Left lung (tissue), 10 donors: ENCODE results near the gene SREK1. TPM values are rescaled to one million over a fixed set of nuclear protein-coding genes. Genes with fewer than 3 reads are reported as not detected.

Experiments used
- ATAC-seq: fragments of 200-7000 bp; cut with Tn5 transposase; one replicate; pipeline ENCODE4 v1.9.1; 2020; ENCODE audit warnings: moderate library complexity
- DNase-seq, 4 donors: peaks; one replicate each; pipeline ENCODE4 v3.0.0-alpha.2; 2013 to 2020
- H3K27ac ChIP-seq, 2 donors: fragments of 200-600 bp; sonication (generic) in 1 of 2; one replicate each; pipeline versions ENCODE4 v1.5.0 to v1.8.0; 2020 to 2021
- H3K27me3 ChIP-seq, 2 donors: fragments of 200-600 bp; sonication (generic) in 1 of 2; one replicate each; pipeline versions ENCODE4 v1.5.0 to v1.8.0; 2020 to 2021
- H3K36me3 ChIP-seq, 2 donors: fragments of 200-600 bp; sonication (generic) in 1 of 2; one replicate each; pipeline versions ENCODE4 v1.5.0 to v1.8.0; 2020 to 2021
- H3K4me1 ChIP-seq, 2 donors: fragments of 200-600 bp; one replicate each; pipeline ENCODE4 v1.8.0; 2021
- H3K4me3 ChIP-seq, 2 donors: fragments of 200-600 bp; sonication (generic) in 1 of 2; one replicate each; pipeline versions ENCODE4 v1.5.0 to v1.8.0; 2020 to 2021; ENCODE audit warnings: mild to moderate bottlenecking in 1 of 2
- H3K9me3 ChIP-seq, 2 donors: fragments of 200-600 bp; sonication (generic) in 1 of 2; one replicate each; pipeline versions ENCODE4 v1.5.0 to v1.8.0; 2020 to 2021
- CTCF ChIP-seq, 2 donors: fragments of 200-600 bp; sonication (generic) in 1 of 2; IDR thresholded peaks; one replicate each; pipeline versions ENCODE4 v1.5.0 to v1.8.0; 2021; ENCODE audit warnings: antibody characterized with exemption in 2 of 2
- intact Hi-C, 2 donors: fragments of 100-400 bp; cut with DNase I; formaldehyde crosslinking; loops; one replicate each; pipeline versions ENCODE4 v1.11.2 to v1.14.2; 2022
- polyA plus RNA-seq, 6 donors: library from polyadenylated mRNA; unstranded; fragments of 120-200 nt; gene quantifications; one replicate each; pipeline ENCODE4 v1.2.1, GENCODE V29; 2013; ENCODE audit not compliant: insufficient read length in 6 of 6
- total RNA-seq, 2 donors: library from RNA; stranded (reverse); fragmentation: NEBNext Ultra II Directional; extraction: Animal tissue kit (Norgen Biotek cat#: 25700); gene quantifications; one replicate each; pipeline ENCODE4 v1.2.1, GENCODE V29; 2021
- donor health status: DM: no; HTN: yes; CAD: no.
- donor health status: DM: no; HTN: no; CAD: no.

The SREK1 gene
- total and polyA plus RNA-seq, 8 donors: 52.4 to 205 (median 166) TPM

DNA sequence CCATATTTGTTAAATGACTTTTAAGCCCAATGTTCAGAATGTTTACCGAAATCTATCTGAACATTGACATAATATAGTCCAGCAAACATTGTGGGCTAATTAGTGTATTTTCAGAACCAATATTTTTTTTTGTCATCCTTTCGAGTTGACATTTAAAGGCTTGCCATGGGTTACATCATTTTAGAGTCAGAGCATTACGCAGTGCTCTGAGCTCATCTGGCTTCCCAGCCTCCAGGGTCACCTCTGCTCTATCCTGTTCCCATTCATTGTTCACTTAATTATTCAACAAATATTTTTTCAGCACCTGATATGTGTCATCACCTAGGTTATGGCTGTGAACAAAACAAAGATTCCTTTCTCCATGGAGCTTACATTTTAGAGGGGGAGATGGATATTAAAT, 80.2 kb downstream of the SREK1 start:
- H3K4me3 ChIP-seq: no peak overlapping the region
- DNase-seq: no peak
- H3K27ac ChIP-seq: no peak overlapping the region
- no peaks in the 10 kb centered on the region for H3K4me1 ChIP-seq
- no peak for TF ChIP-seq CTCF (IDR thresholded peaks at IDR 0.05)
- no peaks in the 10 kb centered on the region for H3K36me3 ChIP-seq
- no peaks in the 10 kb centered on the region for H3K27me3 ChIP-seq
- no peaks in the 10 kb centered on the region for H3K9me3 ChIP-seq
- intact Hi-C loops: no loop called here
- ATAC-seq: no peak

DNA sequence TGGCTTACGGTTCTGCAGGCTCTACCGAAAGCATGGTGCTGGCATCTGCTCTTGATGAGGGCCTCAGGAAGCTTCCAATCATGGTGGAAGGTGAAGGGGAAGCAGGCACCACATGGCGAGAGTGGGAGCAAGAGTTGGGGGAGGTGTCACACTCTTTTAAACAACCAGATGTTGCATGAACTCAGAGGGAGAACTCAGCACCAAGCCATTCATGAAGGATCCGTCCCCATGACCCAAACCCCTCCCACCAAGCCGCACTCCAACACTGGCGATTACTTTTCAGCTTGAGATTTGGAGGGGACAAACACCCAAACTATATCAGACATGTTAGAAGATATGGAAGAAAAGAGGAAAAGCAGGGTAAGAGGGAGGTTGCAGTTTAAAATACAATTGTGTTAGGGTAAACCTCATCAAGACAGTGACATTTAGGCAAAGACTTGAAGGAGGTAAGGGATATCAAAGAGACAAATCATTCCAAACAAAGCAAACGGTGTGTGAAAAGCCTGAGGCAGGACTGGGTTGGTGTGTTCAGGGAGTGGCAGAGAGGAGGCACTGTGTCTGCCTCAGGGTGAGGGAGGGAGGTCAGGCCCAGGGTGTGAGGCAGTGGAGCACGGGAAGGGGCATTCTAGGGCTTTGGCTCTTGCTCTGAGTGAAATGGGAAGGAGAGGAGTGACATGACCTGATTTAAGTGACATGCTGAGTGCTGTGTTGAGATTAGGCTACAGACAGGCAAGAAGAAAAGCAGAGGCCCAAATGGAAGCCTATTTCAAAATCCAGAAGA, 80.9 kb downstream of the SREK1 start:
- no peak for TF ChIP-seq CTCF (IDR thresholded peaks at IDR 0.05)
- no peaks in the 10 kb centered on the region for H3K9me3 ChIP-seq
- intact Hi-C loops: no loop called here

DNA sequence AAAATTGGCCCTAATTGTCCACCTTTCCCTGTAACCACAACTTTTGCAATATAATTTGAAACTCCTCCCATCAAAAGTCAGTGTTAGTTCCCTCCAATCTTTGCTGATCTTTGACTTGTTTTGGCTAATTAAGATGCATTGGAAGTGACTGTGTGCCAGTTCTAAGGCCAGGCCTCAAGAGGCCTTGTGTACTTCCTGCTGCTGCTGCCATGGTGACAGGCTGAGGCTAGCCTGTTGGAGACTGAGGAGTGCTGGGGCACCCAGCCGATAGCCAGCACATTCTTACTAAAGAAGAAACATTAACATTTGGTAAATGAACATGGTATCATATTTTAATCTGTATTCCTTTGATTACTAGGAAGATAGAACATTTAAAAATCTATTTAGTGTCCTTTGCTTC, 86.5 kb downstream of the SREK1 start:
- DNase-seq (no peak), ATAC-seq (no peak)
- no peak for TF ChIP-seq CTCF (IDR thresholded peaks at IDR 0.05)
- Histone ChIP-seq H3K9me3 (no peaks in the 10 kb centered on the region), H3K27me3 (no peaks in the 10 kb centered on the region), H3K27ac (no peak overlapping the region), H3K4me1 (no peaks in the 10 kb centered on the region), H3K36me3 (no peaks in the 10 kb centered on the region), H3K4me3 (no peak overlapping the region)
- intact Hi-C loops: no loop called here

More for the DNA sequence above, 80.9 kb downstream of the SREK1 start:
- no peak for ATAC-seq
- no peaks in the 10 kb centered on the region for H3K27me3 ChIP-seq
- H3K4me3 ChIP-seq: no peak overlapping the region
- DNase-seq: no peak
- no peak overlapping the region for H3K27ac ChIP-seq
- no peaks in the 10 kb centered on the region for H3K36me3 ChIP-seq
- H3K4me1 ChIP-seq: no peaks in the 10 kb centered on the region

- intact Hi-C loops: no loop called here
- H3K4me3 ChIP-seq: no peak overlapping the region
- TF ChIP-seq CTCF (IDR thresholded peaks at IDR 0.05): no peak
- H3K36me3 ChIP-seq: no peaks in the 10 kb centered on the region
- no peaks in the 10 kb centered on the region for H3K4me1 ChIP-seq
- H3K27ac ChIP-seq: no peak overlapping the region
- no peak for DNase-seq
- no peak for ATAC-seq
- H3K27me3 ChIP-seq: no peaks in the 10 kb centered on the region
- no peaks in the 10 kb centered on the region for H3K9me3 ChIP-seq
Observed at GRCh38 chr5:66231508-66231907, 87.4 kb downstream of the SREK1 start.

DNA sequence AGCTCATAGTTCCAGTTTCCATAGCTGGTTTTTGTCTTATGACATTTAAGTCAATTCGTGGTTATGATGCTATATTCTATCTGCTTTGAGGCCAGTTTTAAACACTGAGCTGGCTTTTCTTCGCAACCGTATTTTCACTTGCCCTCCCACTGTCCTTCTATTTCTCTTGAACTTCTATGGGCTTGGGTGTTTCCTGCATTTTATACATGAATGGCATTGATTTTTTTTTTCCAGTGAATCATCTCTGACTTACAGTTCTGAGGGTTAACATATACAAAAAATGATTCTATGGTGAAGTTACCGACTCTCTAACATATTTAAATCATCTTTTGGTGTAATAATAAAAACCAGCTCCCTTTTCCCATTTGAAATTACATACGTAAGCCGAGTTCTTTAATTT, 88.2 kb downstream of the SREK1 start:
- intact Hi-C loops: no loop called here
- Histone ChIP-seq H3K27ac (no peak overlapping the region), H3K27me3 (no peaks in the 10 kb centered on the region), H3K9me3 (no peaks in the 10 kb centered on the region), H3K4me3 (no peak overlapping the region), H3K4me1 (no peaks in the 10 kb centered on the region), H3K36me3 (no peaks in the 10 kb centered on the region)
- DNase-seq: no peak
- no peak for ATAC-seq
- TF ChIP-seq CTCF (IDR thresholded peaks at IDR 0.05): no peak
